GM12801 (cell line): Measurements from ENCODE around the gene R3HCC1L.

ENCODE experiments used
- TF ChIP-seq, protein P1 (sequence below): IDR thresholded peaks from one replicate; pipeline ENCODE4 v1.5.1; 2011; ENCODE audit warnings: control low read depth; ENCODE audit not compliant: insufficient read length; ENCODE audit errors: extremely low read depth

The R3HCC1L gene

GRCh38 chr10:98170249-98171117 lies 36.0 kb downstream of the R3HCC1L start:
- TF ChIP-seq, protein P1, sequence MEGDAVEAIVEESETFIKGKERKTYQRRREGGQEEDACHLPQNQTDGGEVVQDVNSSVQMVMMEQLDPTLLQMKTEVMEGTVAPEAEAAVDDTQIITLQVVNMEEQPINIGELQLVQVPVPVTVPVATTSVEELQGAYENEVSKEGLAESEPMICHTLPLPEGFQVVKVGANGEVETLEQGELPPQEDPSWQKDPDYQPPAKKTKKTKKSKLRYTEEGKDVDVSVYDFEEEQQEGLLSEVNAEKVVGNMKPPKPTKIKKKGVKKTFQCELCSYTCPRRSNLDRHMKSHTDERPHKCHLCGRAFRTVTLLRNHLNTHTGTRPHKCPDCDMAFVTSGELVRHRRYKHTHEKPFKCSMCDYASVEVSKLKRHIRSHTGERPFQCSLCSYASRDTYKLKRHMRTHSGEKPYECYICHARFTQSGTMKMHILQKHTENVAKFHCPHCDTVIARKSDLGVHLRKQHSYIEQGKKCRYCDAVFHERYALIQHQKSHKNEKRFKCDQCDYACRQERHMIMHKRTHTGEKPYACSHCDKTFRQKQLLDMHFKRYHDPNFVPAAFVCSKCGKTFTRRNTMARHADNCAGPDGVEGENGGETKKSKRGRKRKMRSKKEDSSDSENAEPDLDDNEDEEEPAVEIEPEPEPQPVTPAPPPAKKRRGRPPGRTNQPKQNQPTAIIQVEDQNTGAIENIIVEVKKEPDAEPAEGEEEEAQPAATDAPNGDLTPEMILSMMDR = no peak

DNA sequence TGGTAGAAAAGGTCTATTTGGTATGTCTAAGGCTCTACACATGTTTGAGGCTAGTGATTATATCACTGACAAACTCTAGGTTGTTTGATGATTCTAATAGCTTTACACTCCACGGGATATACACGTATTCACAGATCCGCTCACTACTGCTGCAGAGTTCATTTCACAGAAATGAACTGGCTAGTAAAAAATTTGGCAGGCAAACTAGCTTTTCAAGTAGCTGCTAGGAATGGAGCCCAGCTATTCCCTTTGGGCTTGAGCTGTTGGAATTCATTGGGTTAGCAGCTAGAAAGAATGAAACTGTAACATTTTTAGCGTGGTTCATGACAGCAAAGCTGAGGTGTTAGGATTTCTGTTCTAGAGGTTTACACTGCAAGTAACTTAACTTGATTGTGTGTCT lies 37.6 kb downstream of the R3HCC1L start:
- TF ChIP-seq, protein P1 = no peak

- TF ChIP-seq, protein P1 = no peak
Observed at GRCh38 chr10:98172495-98172894, 38.0 kb downstream of the R3HCC1L start.

DNA sequence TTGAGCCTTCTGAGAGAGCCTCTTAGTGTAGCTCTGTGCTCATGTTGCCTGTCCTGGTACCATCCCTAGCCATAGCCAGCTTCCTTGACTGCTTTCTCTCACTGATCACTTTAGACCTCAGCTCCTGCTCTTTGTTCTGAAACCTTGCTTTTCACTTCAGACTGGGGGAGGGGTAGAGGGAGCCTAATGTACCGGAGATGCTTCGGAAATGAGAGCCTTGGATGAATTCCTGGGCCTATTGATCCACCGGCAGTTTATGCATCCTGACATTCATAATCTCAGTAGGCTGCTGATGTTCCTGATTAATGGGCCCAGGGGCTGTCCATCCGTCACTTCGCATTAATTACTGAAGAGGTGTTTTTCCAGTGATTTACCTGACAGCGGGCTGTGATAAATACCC lies 38.8 kb downstream of the R3HCC1L start:
- TF ChIP-seq, protein P1 = no peak

DNA sequence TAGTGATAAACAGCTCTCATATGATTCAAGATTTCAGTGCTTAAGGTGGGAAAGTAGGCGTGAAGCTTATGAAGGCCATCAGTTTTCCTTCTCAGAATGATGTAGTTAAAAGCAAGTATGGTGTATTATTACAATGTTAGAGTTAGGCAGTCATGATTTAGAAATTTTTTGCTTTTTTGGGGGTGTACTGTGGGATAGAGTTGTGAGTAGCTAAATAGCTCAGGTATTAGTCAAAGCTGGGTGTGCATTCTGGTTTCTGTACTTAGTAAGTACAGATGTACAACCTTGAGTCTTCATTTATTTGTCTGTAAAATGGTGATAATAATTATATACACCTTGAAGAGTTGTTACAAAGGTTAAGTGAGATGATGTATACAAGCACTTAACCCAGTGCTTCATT lies 52.2 kb downstream of the R3HCC1L start:
- TF ChIP-seq, protein P1 = no peak

DNA sequence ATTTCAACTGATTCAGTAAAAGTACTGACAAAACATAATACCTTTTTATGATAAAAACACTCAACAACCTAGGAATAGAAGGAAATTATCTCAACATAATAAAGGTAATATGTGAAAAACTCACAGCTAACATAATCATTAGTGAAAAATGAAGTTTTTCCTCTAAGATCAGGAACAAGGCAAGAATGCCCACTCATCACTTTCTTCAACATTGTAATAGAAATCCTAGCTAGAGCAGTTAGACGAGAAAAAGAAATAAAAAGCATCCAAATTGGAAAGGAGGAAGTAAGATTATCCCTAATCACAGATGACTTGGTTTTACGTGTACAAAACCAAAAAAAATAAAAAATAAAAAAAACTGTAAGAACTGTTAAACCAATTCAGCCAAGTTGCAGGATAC lies 58.6 kb downstream of the R3HCC1L start:
- TF ChIP-seq, protein P1 = no peak

DNA sequence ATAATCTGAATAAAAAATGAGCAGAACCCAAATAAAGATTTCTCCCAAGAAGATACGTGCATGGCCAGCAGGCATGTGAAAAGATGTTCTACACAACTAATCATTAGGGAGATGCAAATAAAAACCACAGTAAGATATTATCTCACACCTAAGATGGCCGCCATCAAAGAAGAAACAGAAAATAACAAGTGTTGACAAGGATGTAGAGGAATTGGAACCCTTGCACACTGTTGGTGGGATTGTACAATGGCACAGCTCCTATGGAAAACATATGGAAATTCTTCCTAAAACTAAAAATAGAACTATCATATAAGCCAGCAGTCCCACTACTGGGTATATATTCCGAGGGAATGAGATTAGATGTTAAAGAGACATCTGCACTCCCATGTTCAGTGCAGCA lies 60.2 kb downstream of the R3HCC1L start:
- TF ChIP-seq, protein P1 = no peak

DNA sequence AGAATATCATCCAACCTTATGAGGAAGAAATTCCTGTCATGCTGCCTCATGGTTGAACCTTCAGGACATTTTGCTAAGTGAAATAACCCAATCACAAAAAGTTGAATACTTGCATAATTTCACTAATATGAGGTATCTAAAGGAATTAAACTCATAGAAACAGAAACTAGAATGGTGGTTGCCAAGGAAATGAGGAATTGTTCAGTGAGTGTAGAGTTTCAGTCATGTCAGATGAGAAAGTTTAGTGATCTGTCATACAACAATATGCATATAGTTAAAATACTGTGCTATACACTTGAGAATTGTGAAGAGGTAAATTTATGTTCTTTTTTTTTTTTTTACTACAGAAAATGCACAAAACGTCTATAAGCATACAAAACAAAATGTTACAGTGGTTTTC lies 60.7 kb downstream of the R3HCC1L start:
- TF ChIP-seq, protein P1 = no peak
